Spleen (tissue), 13 donors: Measurements from ENCODE around the gene FAM3D. TPM values are rescaled to one million over a fixed set of nuclear protein-coding genes. Genes with fewer than 3 reads are reported as not detected.
"Not testable (repeated sequence)": the region's sequence is repeated elsewhere in the genome, so short reads cannot be mapped to it uniquely, and the experiment has no call there.

ENCODE experiments used
- DNase-seq: peaks from one replicate; pipeline ENCODE4 v3.0.0-alpha.2; 2020
- H3K27ac ChIP-seq, 8 donors: fragments of 200-600 bp; sonication (generic) in 7 of 8; 1 replicate in 4 of 8; 2 replicates in 4 of 8; pipeline versions ENCODE4 v1.5.0 to v1.8.0; 2016 to 2021; ENCODE audit warnings: inconsistent platforms in 4 of 8, mild to moderate bottlenecking in 4 of 8, moderate library complexity in 1 of 8
- H3K27me3 ChIP-seq, 7 donors: fragments of 200-600 bp; sonication (generic) in 6 of 7; replicated peaks in 1 of 7; 1 replicate in 4 of 7; 2 replicates in 3 of 7; pipeline versions ENCODE4 v1.5.0 to v1.8.0; 2016 to 2021; ENCODE audit warnings: inconsistent platforms in 3 of 7, mild to moderate bottlenecking in 1 of 7
- H3K36me3 ChIP-seq, 6 donors: fragments of 200-600 bp; sonication (generic) in 5 of 6; 1 replicate in 4 of 6; 2 replicates in 2 of 6; pipeline versions ENCODE4 v1.5.0 to v1.8.0; 2016 to 2021; ENCODE audit warnings: inconsistent platforms in 2 of 6
- H3K4me1 ChIP-seq, 6 donors: fragments of 200-600 bp; sonication (generic) in 5 of 6; 1 replicate in 3 of 6; 2 replicates in 3 of 6; pipeline versions ENCODE4 v1.5.0 to v1.8.0; 2016 to 2021; ENCODE audit warnings: inconsistent platforms in 3 of 6
- H3K4me3 ChIP-seq, 8 donors: fragments of 200-600 bp; sonication (generic) in 7 of 8; 1 replicate in 4 of 8; 2 replicates in 4 of 8; pipeline versions ENCODE4 v1.5.0 to v1.8.0; 2016 to 2021; ENCODE audit warnings: inconsistent platforms in 4 of 8, mild to moderate bottlenecking in 4 of 8, moderate library complexity in 2 of 8
- H3K9me3 ChIP-seq, 8 donors: fragments of 200-600 bp; sonication (generic) in 7 of 8; 1 replicate in 4 of 8; 2 replicates in 4 of 8; pipeline versions ENCODE4 v1.5.0 to v1.8.0; 2016 to 2021; ENCODE audit warnings: inconsistent platforms in 4 of 8
- POLR2A ChIP-seq, 3 donors: fragments of 450-650 bp; IDR thresholded peaks; one replicate each; pipeline ENCODE4 v1.5.1; 2017; ENCODE audit warnings: antibody characterized with exemption in 3 of 3, mild to moderate bottlenecking in 1 of 3
- POLR2AphosphoS5 ChIP-seq, 3 donors: sonication (generic); formaldehyde crosslinking; IDR thresholded peaks; one replicate each; pipeline ENCODE4 v1.5.1; 2017; ENCODE audit warnings: antibody characterized with exemption in 3 of 3
- WGBS, 5 donors: extraction: QIAGEN DNeasy Blood & Tissue Kit in 3 of 5; methylation state at CpG; one replicate each; pipeline versions ENCODE4 v1.1.5 to v1.1.7; 2013 to 2018; 5-methylcytosine and 5-hydroxymethylcytosine counted together
- intact Hi-C: fragments of 100-400 bp; cut with DNase I; formaldehyde crosslinking; loops from one replicate; pipeline ENCODE4 v1.15.0; 2023; ENCODE audit warnings: low total_unique reads
- long read RNA-seq, 2 donors: transcript quantifications; one replicate each; lab custom pipeline, GENCODE V29; 2026
- polyA plus RNA-seq, 3 donors: library from polyadenylated mRNA; stranded (reverse); fragments of 200-250 nt; gene quantifications; one replicate each; pipeline ENCODE4 v1.2.1, GENCODE V29; 2013
- total RNA-seq, 7 donors: library from RNA; depleted of rRNA in 3 of 7; stranded (reverse); fragments of >200 nt in 3 of 7; fragmentation: NEBNext Ultra II Directional in 4 of 7; extraction: Animal tissue kit (Norgen Biotek cat#: 25700) in 4 of 7; gene quantifications; one replicate each; pipeline versions ENCODE4 v1.1.0 to v1.2.1, GENCODE V29; 2016 to 2021
- TF ChIP-seq, protein P1 (sequence below), 11 experiments: fragments of 200-600 bp in 7 of 11; fragments of 450-650 bp in 4 of 11; sonication (generic) in 4 of 11; IDR thresholded peaks in 8 of 11; conservative IDR thresholded peaks in 3 of 11; 1 replicate in 7 of 11; 2 replicates in 4 of 11; pipeline versions ENCODE4 v1.4.0 to v1.8.0; 2016 to 2021; ENCODE audit warnings: antibody characterized with exemption in 11 of 11, inconsistent platforms in 4 of 11, mild to moderate bottlenecking in 1 of 11
- donor health status: healthy with polysubstance abuse.
- donor health status: DM: no; HTN: no; CAD: no; lungs with moderate emphysema.
- donor health status: DM: no; HTN: no; CAD: no.
- donor health status: Bipolar disorder and iron deficiency.
- donor health status: healthy.
- donor health status: DM: no; HTN: no; CAD: no.
- donor health status: DM: yes; HTN: yes; CAD: no.

Gene FAM3D, protein sequence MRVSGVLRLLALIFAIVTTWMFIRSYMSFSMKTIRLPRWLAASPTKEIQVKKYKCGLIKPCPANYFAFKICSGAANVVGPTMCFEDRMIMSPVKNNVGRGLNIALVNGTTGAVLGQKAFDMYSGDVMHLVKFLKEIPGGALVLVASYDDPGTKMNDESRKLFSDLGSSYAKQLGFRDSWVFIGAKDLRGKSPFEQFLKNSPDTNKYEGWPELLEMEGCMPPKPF
- total RNA-seq (under 1 TPM in 1 of 7 donors, not detected in 6; 0.23 TPM), polyA plus RNA-seq (under 1 TPM; 0.28 to 0.42 (median 0.35) TPM)
- long read RNA-seq, donor 1, result 0 reads
- long read RNA-seq, donor 2, result 0 reads

DNA sequence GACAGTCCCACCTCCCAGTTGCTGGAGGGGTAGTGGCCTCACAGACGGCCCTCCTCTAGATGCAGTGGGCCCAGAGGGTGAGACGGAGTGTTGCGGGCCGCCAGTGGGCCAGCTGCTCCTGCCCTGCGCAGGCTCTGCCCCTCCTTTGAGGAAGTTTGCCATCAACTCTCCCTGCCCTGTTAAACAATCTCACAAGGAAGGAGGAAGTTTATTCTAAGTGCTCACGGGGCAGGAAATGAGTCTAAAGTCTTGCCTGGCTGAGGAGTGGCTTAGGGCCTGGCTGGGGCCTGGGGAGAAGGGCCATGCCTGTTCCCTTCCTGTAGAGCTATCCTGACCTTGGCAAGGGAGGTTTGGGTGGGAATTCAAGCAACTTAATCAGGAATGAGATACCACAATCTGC lies at the start of gene FAM3D:
TSS of gene FAM3D (minus strand) at position 92 of the 400 bp plus-strand sequence. CDS start 11,211 bp downstream, outside the sequence.
- no peaks in the 10 kb centered on the region for H3K9me3 ChIP-seq
- H3K4me1 ChIP-seq, result peaks cover 0 to 3% (median 0%) of the 10 kb centered on the region in 6 donors
- DNase-seq, result no peak
- H3K27me3 ChIP-seq, result no peaks in the 10 kb centered on the region
- TF ChIP-seq POLR2AphosphoS5 (IDR thresholded peaks at IDR 0.05), result peak in 1 of 3 donors; percentile 30
- TF ChIP-seq, protein P1, sequence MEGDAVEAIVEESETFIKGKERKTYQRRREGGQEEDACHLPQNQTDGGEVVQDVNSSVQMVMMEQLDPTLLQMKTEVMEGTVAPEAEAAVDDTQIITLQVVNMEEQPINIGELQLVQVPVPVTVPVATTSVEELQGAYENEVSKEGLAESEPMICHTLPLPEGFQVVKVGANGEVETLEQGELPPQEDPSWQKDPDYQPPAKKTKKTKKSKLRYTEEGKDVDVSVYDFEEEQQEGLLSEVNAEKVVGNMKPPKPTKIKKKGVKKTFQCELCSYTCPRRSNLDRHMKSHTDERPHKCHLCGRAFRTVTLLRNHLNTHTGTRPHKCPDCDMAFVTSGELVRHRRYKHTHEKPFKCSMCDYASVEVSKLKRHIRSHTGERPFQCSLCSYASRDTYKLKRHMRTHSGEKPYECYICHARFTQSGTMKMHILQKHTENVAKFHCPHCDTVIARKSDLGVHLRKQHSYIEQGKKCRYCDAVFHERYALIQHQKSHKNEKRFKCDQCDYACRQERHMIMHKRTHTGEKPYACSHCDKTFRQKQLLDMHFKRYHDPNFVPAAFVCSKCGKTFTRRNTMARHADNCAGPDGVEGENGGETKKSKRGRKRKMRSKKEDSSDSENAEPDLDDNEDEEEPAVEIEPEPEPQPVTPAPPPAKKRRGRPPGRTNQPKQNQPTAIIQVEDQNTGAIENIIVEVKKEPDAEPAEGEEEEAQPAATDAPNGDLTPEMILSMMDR (IDR thresholded peaks at IDR 0.05 in 8 of 11, conservative IDR thresholded peaks at IDR 0.05 in 3 of 11), result no peak
- H3K4me3 ChIP-seq, result no peak within 1 kb of the TSS
- intact Hi-C loops, result no loop called here
- H3K36me3 ChIP-seq, result no peaks in the 10 kb centered on the region
- peak within 1 kb of the TSS in 1 of 8 donors; percentile 2 for H3K27ac ChIP-seq
- WGBS, 5 donors, result 35 to 52% (median 38%) methylated on average over 4 to 6 of the region's 6 CpGs

DNA sequence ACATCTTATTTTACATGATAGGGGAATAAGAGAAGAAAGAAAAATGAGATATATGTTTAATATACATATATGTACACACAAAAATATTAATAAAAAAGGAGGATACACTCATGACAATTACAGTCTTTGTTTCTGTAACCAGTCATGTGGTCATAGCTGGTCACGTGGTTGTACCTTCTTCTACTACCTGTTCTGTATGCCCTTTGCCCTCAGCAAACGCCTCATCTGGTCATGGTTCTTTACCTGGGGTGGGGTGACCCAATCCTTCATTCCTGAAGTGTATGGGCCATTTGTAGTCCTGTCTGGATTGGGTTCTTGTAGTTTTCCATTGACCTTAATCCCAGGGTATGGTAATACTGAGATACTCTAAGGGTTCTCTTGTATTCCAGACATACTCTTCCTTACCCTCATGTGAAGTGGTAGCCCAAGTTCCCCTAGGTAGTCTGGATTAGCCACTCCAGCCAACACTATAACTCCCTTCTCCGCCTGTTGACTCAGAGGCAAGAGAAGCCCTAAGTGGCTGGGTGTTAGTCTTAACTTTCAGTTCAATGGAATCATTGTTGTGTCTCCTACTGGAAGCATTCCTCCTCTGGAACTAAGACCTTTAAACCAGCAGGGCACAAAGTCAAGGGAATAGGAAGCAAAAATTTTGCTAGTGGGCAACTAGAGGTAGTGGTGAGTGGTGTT lies 47.3 kb upstream of the FAM3D start:
- H3K27ac ChIP-seq, result no peak overlapping the region
- 83 to 90% (median 87%) methylated on average over 3 of the region's 3 CpGs for WGBS, 5 donors
- H3K4me3 ChIP-seq, result no peak overlapping the region
- peaks cover 0 to 3% (median 0%) of the 10 kb centered on the region in 8 donors for H3K9me3 ChIP-seq
- no peaks in the 10 kb centered on the region for H3K36me3 ChIP-seq
- no peaks in the 10 kb centered on the region for H3K27me3 ChIP-seq
- no peaks in the 10 kb centered on the region for H3K4me1 ChIP-seq
- intact Hi-C loops, result no loop called here
- TF ChIP-seq POLR2AphosphoS5 (IDR thresholded peaks at IDR 0.05) (no peak), POLR2A (IDR thresholded peaks at IDR 0.05) (no peak)
- TF ChIP-seq, protein P1 (IDR thresholded peaks at IDR 0.05 in 8 of 11, conservative IDR thresholded peaks at IDR 0.05 in 3 of 11), result no peak
- no peak for DNase-seq

DNA sequence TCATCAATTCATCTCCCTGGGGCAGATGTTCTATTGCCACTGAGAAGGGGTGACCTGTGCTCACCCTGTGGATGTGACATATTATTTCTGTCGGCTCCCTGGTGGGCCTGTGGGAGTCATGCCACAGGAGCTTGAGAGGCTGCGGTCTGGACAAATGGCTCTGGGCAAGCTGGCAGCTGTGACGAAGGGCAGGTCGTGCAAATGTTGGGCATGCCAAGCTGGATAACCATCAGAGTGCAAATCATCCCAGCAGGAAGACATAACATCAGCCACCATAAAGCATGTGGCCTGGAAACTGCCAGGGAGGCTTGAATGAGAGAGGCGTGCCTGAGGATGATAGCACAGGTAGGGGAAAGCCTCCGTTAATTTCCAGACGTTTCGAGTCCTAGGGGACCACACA lies 45.3 kb upstream of the FAM3D start:
- no peak for DNase-seq
- no peaks in the 10 kb centered on the region for H3K36me3 ChIP-seq
- intact Hi-C loops, result no loop called here
- no peaks in the 10 kb centered on the region for H3K4me1 ChIP-seq
- 73 to 92% (median 87%) methylated on average over 8 of the region's 8 CpGs for WGBS, 5 donors
- no peaks in the 10 kb centered on the region for H3K27me3 ChIP-seq
- peaks cover 0 to 3% (median 0%) of the 10 kb centered on the region in 8 donors for H3K9me3 ChIP-seq
- no peak overlapping the region for H3K4me3 ChIP-seq
- TF ChIP-seq, protein P1 (IDR thresholded peaks at IDR 0.05 in 8 of 11, conservative IDR thresholded peaks at IDR 0.05 in 3 of 11), result no peak
- TF ChIP-seq POLR2A (IDR thresholded peaks at IDR 0.05), result no peak
- no peak overlapping the region for H3K27ac ChIP-seq

DNA sequence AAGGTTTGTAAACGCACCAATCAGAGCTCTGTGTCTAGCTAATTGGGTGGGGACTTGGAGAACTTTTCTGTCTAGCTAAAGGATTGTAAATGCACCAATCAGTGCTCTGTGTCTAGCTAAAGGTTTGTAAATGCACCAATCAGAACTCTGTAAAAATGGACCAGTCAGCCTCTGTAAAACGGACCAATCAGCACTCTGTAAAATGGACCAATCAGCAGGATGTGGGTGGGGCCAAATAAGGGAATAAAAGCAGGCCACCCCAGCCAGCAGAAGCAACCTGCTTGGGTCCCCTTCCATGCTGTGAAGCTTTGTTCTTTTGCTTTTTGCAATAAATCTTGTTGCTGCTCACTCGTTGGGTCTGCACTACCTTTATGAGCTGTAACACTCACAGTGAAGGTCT lies 42.4 kb upstream of the FAM3D start:
- H3K9me3 ChIP-seq, intact Hi-C loops: not testable (repeated sequence)
- 75 to 93% (median 87%) methylated on average over 3 of the region's 3 CpGs for WGBS, 5 donors

More for the DNA sequence above, 42.4 kb upstream of the FAM3D start:
- not testable (repeated sequence) for H3K27ac ChIP-seq, DNase-seq, H3K4me1 ChIP-seq, H3K27me3 ChIP-seq, H3K36me3 ChIP-seq, H3K4me3 ChIP-seq
